MM.1S (cell line): ENCODE data around the gene TRIOBP.

Experiments used
- DNase-seq: peaks from one replicate; pipeline ENCODE4 v3.0.0-alpha.2; 2015
- H2AFZ ChIP-seq: fragments of 300-600 bp; sonication (generic); 2 replicates; pipeline ENCODE4 v1.6.0; 2016; ENCODE audit warnings: antibody characterized with exemption, low read length
- H3F3A ChIP-seq: fragments of 300-600 bp; sonication (generic); 2 replicates; pipeline ENCODE4 v1.6.1; 2016; ENCODE audit warnings: mild to moderate bottlenecking, antibody characterized with exemption, low read length, moderate library complexity, mixed read lengths; ENCODE audit not compliant: insufficient read depth
- H3K27ac ChIP-seq: fragments of 300-600 bp; sonication (generic); 2 replicates; pipeline ENCODE4 v1.5.1; 2016; ENCODE audit warnings: mild to moderate bottlenecking, low read length
- H3K27me3 ChIP-seq: fragments of 300-600 bp; sonication (generic); replicated peaks from 2 replicates; pipeline ENCODE4 v1.6.0; 2016; ENCODE audit warnings: low read length; ENCODE audit not compliant: insufficient read depth
- H3K36me3 ChIP-seq: fragments of 300-600 bp; sonication (generic); replicated peaks from 2 replicates; pipeline ENCODE4 v1.6.1; 2016; ENCODE audit warnings: mild to moderate bottlenecking, low read length, mixed read lengths; ENCODE audit not compliant: insufficient read depth
- H3K4me1 ChIP-seq: fragments of 300-600 bp; sonication (generic); 2 replicates; pipeline ENCODE4 v1.6.1; 2016; ENCODE audit warnings: low read length, mixed read lengths
- H3K4me2 ChIP-seq: fragments of 300-600 bp; sonication (generic); 2 replicates; pipeline ENCODE4 v1.6.0; 2016; ENCODE audit warnings: low read depth, low read length
- H3K4me3 ChIP-seq: fragments of 300-600 bp; sonication (generic); 2 replicates; pipeline ENCODE4 v1.5.1; 2016; ENCODE audit warnings: low read length, mixed read lengths
- H3K79me2 ChIP-seq: fragments of 300-600 bp; sonication (generic); 2 replicates; pipeline ENCODE4 v1.6.1; 2016; ENCODE audit warnings: mixed run types, low read length, mixed read lengths
- H3K9ac ChIP-seq: fragments of 300-600 bp; sonication (generic); 2 replicates; pipeline ENCODE4 v1.6.1; 2016; ENCODE audit warnings: low read length, mixed read lengths
- H3K9me2 ChIP-seq: fragments of 300-600 bp; sonication (generic); replicated peaks from 2 replicates; pipeline ENCODE4 v1.6.1; 2016; ENCODE audit warnings: mild to moderate bottlenecking, low read length, mixed read lengths; ENCODE audit not compliant: insufficient read depth
- H3K9me3 ChIP-seq: fragments of 300-600 bp; sonication (generic); replicated peaks from 2 replicates; pipeline ENCODE4 v1.6.1; 2016; ENCODE audit warnings: mild to moderate bottlenecking, low read length, mixed read lengths; ENCODE audit not compliant: insufficient read depth
- H4K20me1 ChIP-seq: fragments of 300-600 bp; sonication (generic); 2 replicates; pipeline ENCODE4 v1.6.1; 2016; ENCODE audit warnings: mild to moderate bottlenecking, low read length, moderate library complexity, mixed read lengths; ENCODE audit not compliant: insufficient read depth
- CTCF ChIP-seq: fragments of 300-600 bp; sonication (generic); IDR thresholded peaks from 2 replicates; pipeline ENCODE4 v1.5.1; 2016; ENCODE audit warnings: antibody characterized with exemption, low read length, mixed read lengths
- EZH2 ChIP-seq: fragments of 300-600 bp; sonication (generic); optimal IDR thresholded peaks from 2 replicates; pipeline ENCODE3; 2017; ENCODE audit warnings: low read depth, mild to moderate bottlenecking, antibody characterized with exemption, low read length, mixed read lengths
- EZH2phosphoT487 ChIP-seq: fragments of 300-600 bp; sonication (generic); IDR thresholded peaks from 2 replicates; pipeline ENCODE4 v1.6.1; 2018; ENCODE audit warnings: antibody characterized with exemption, low read length

Gene TRIOBP

GRCh38 chr22:37806409-37807333 lies 109.8 kb downstream of the TRIOBP start:
- Histone ChIP-seq H3K4me3 (peak overlapping the region; percentile 53), H3K27me3 (peaks cover 62% of the 10 kb centered on the region), H3K9me2 (no peaks in the 10 kb centered on the region), H3K4me1 (no peaks in the 10 kb centered on the region), H3K27ac (no peak overlapping the region), H3K4me2 (peak overlapping the region; percentile 82), H4K20me1 (no peaks in the 10 kb centered on the region), H3F3A (0 out of 2 replicates have a peak, but pooled peaks cover 5% of the 10 kb centered on the region), H3K79me2 (no peaks in the 10 kb centered on the region), H3K9me3 (no peaks in the 10 kb centered on the region), H3K9ac (no peak overlapping the region), H3K36me3 (no peaks in the 10 kb centered on the region), H2AFZ (no peak overlapping the region)
- DNase-seq: no peak
- TF ChIP-seq EZH2phosphoT487: peak; percentile 73; the same call in 1 of the 2 replicates
- TF ChIP-seq CTCF: no peak
- TF ChIP-seq EZH2: peak; percentile 52

GRCh38 chr22:37807410-37808293 lies 110.8 kb downstream of the TRIOBP start, which contains the start of gene GCAT:
TSS of gene GCAT (plus strand) at chr22:37807934. CDS start at chr22:37807968, 34 bp downstream.
- H3K9ac ChIP-seq: peak within 1 kb of the TSS; percentile 13; the same call in 1 of the 2 replicates
- H2AFZ ChIP-seq: peak within 1 kb of the TSS; percentile 59
- H3K27ac ChIP-seq: no peak within 1 kb of the TSS
- peak; percentile 93 for DNase-seq
- no peaks in the 10 kb centered on the region for H3K4me1 ChIP-seq
- no peaks in the 10 kb centered on the region for H3K36me3 ChIP-seq
- peak within 1 kb of the TSS; percentile 53 for H3K4me3 ChIP-seq
- no peaks in the 10 kb centered on the region for H4K20me1 ChIP-seq
- H3K27me3 ChIP-seq: peaks cover 52% of the 10 kb centered on the region
- peak within 1 kb of the TSS; percentile 82 for H3K4me2 ChIP-seq
- no peaks in the 10 kb centered on the region for H3K9me2 ChIP-seq
- H3K79me2 ChIP-seq: no peaks in the 10 kb centered on the region
- H3F3A ChIP-seq: 0 out of 2 replicates have a peak, but pooled peaks cover 5% of the 10 kb centered on the region
- no peak for TF ChIP-seq EZH2phosphoT487
- peak; percentile 0 for TF ChIP-seq EZH2
- H3K9me3 ChIP-seq: no peaks in the 10 kb centered on the region

- TF ChIP-seq CTCF: no peak
- TF ChIP-seq EZH2: no peak
- TF ChIP-seq EZH2phosphoT487: no peak
- no peaks in the 10 kb centered on the region for H3K36me3 ChIP-seq
- H3F3A ChIP-seq: 0 out of 2 replicates have a peak, but pooled peaks cover 5% of the 10 kb centered on the region
- H2AFZ ChIP-seq: peak overlapping the region; percentile 59
- H4K20me1 ChIP-seq: no peaks in the 10 kb centered on the region
- H3K27me3 ChIP-seq: peaks cover 46% of the 10 kb centered on the region
- no peak for DNase-seq
- H3K79me2 ChIP-seq: no peaks in the 10 kb centered on the region
- H3K9me2 ChIP-seq: no peaks in the 10 kb centered on the region
- no peak overlapping the region for H3K27ac ChIP-seq
- H3K4me2 ChIP-seq: peak overlapping the region; percentile 82
- peak overlapping the region; percentile 13; the same call in 1 of the 2 replicates for H3K9ac ChIP-seq
- H3K4me1 ChIP-seq: no peaks in the 10 kb centered on the region
- H3K4me3 ChIP-seq: peak overlapping the region; percentile 53
- no peaks in the 10 kb centered on the region for H3K9me3 ChIP-seq
Measured at GRCh38 chr22:37808294-37808657, 111.4 kb downstream of the TRIOBP start.
